Nephron (organoid): Measurements from ENCODE around the gene CASP5.

Source experiments
- H3K27ac Mint-ChIP-seq, 3 experiments: 2 replicates each; pipeline ENCODE4 v1.8.0; 2020; ENCODE audit warnings: mixed read lengths in 3 of 3, mild to moderate bottlenecking in 2 of 3, moderate library complexity in 1 of 3
- H3K27me3 Mint-ChIP-seq: 2 replicates; pipeline ENCODE4 v1.8.0; 2021; ENCODE audit warnings: low read depth, mild to moderate bottlenecking, moderate library complexity, mixed read lengths
- H3K36me3 Mint-ChIP-seq: 2 replicates; pipeline ENCODE4 v1.8.0; 2020; ENCODE audit warnings: low read depth, mixed read lengths
- H3K4me1 Mint-ChIP-seq: 2 replicates; pipeline ENCODE4 v1.8.0; 2020; ENCODE audit warnings: mixed read lengths
- H3K4me3 Mint-ChIP-seq, 3 experiments: 2 replicates each; pipeline ENCODE4 v1.8.0; 2020; ENCODE audit warnings: mild to moderate bottlenecking in 3 of 3, mixed read lengths in 3 of 3, moderate library complexity in 2 of 3
- H3K9me3 Mint-ChIP-seq: 2 replicates; pipeline ENCODE4 v1.8.0; 2020; ENCODE audit warnings: mixed read lengths
- TF ChIP-seq, protein P1 (sequence below), 3 experiments: fragments of 200-600 bp; sonication (generic); IDR thresholded peaks; one replicate each; pipeline ENCODE4 v1.5.0; 2021; ENCODE audit warnings: antibody characterized with exemption in 3 of 3; ENCODE audit not compliant: unreplicated experiment in 3 of 3

CASP5 gene

GRCh38 chr11:105024394-105024793 lies 1.4 kb upstream of the CASP5 start:
- Mint-ChIP-seq H3K36me3 (no peaks in the 10 kb centered on the region), H3K4me1 (no peaks in the 10 kb centered on the region), H3K4me3 (no peak overlapping the region), H3K27me3 (no peaks in the 10 kb centered on the region), H3K9me3 (peaks cover 2% of the 10 kb centered on the region), H3K27ac (no peak overlapping the region)
- TF ChIP-seq, protein P1, sequence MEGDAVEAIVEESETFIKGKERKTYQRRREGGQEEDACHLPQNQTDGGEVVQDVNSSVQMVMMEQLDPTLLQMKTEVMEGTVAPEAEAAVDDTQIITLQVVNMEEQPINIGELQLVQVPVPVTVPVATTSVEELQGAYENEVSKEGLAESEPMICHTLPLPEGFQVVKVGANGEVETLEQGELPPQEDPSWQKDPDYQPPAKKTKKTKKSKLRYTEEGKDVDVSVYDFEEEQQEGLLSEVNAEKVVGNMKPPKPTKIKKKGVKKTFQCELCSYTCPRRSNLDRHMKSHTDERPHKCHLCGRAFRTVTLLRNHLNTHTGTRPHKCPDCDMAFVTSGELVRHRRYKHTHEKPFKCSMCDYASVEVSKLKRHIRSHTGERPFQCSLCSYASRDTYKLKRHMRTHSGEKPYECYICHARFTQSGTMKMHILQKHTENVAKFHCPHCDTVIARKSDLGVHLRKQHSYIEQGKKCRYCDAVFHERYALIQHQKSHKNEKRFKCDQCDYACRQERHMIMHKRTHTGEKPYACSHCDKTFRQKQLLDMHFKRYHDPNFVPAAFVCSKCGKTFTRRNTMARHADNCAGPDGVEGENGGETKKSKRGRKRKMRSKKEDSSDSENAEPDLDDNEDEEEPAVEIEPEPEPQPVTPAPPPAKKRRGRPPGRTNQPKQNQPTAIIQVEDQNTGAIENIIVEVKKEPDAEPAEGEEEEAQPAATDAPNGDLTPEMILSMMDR (IDR thresholded peaks at IDR 0.05; ENCODE audit: unreplicated experiment in 3 of 3), result no peak

DNA sequence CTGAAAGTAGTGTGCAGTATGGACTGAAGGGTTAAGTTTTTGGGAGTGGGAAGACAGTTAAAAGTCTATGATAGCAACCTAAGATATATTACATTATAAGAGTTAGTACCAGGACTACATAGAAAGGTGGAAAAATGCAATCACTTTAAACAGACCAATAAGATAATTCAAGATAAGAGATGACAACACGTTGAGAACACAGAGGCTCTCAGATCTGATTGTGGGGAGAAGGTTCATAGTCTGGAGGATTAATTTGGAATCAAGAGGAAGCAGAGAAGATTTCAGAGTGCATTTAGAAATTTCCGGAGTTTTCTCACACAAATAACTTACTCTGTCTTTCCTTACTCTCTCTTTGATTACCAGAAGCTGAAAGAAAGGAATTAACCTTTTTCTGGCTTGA lies 441 bp downstream of the CASP5 start:
- TF ChIP-seq, protein P1 (IDR thresholded peaks at IDR 0.05; ENCODE audit: unreplicated experiment in 3 of 3), result no peak
- Mint-ChIP-seq H3K9me3 (peaks cover 2% of the 10 kb centered on the region), H3K27me3 (no peaks in the 10 kb centered on the region), H3K4me1 (no peaks in the 10 kb centered on the region), H3K4me3 (no peak overlapping the region), H3K27ac (no peak overlapping the region), H3K36me3 (no peaks in the 10 kb centered on the region)

- Mint-ChIP-seq H3K9me3 (no peaks in the 10 kb centered on the region), H3K4me3 (no peak overlapping the region), H3K4me1 (no peaks in the 10 kb centered on the region), H3K27ac (no peak overlapping the region), H3K36me3 (no peaks in the 10 kb centered on the region), H3K27me3 (no peaks in the 10 kb centered on the region)
- TF ChIP-seq, protein P1 (IDR thresholded peaks at IDR 0.05; ENCODE audit: unreplicated experiment in 3 of 3), result no peak
Measured at GRCh38 chr11:105007463-105007862, 15.5 kb downstream of the CASP5 start.

- H3K27ac Mint-ChIP-seq, result no peak overlapping the region
Measured at GRCh38 chr11:105005451-105005845, 17.5 kb downstream of the CASP5 start.

GRCh38 chr11:105004021-105004420 lies 18.9 kb downstream of the CASP5 start:
- TF ChIP-seq, protein P1 (IDR thresholded peaks at IDR 0.05; ENCODE audit: unreplicated experiment in 3 of 3), result no peak

More at GRCh38 chr11:105005451-105005845, 17.5 kb downstream of the CASP5 start:
- H3K36me3 Mint-ChIP-seq, result no peaks in the 10 kb centered on the region
- H3K4me1 Mint-ChIP-seq, result no peaks in the 10 kb centered on the region
- TF ChIP-seq, protein P1 (IDR thresholded peaks at IDR 0.05; ENCODE audit: unreplicated experiment in 3 of 3), result no peak
- H3K27me3 Mint-ChIP-seq, result no peaks in the 10 kb centered on the region
- peaks cover 3% of the 10 kb centered on the region for H3K9me3 Mint-ChIP-seq
- no peak overlapping the region for H3K4me3 Mint-ChIP-seq

GRCh38 chr11:105003151-105003550 lies 19.8 kb downstream of the CASP5 start:
- no peaks in the 10 kb centered on the region for H3K36me3 Mint-ChIP-seq
- H3K27ac Mint-ChIP-seq, result no peak overlapping the region
- no peak overlapping the region for H3K4me3 Mint-ChIP-seq
- no peaks in the 10 kb centered on the region for H3K4me1 Mint-ChIP-seq
- TF ChIP-seq, protein P1 (IDR thresholded peaks at IDR 0.05; ENCODE audit: unreplicated experiment in 3 of 3), result no peak
- H3K9me3 Mint-ChIP-seq, result peaks cover 3% of the 10 kb centered on the region
- H3K27me3 Mint-ChIP-seq, result no peaks in the 10 kb centered on the region

More at GRCh38 chr11:105004021-105004420, 18.9 kb downstream of the CASP5 start:
- Mint-ChIP-seq H3K9me3 (peaks cover 3% of the 10 kb centered on the region), H3K4me1 (no peaks in the 10 kb centered on the region), H3K4me3 (no peak overlapping the region), H3K36me3 (no peaks in the 10 kb centered on the region), H3K27ac (no peak overlapping the region), H3K27me3 (no peaks in the 10 kb centered on the region)
